ENCODE results near the gene CD248. TPM values are rescaled to one million over a fixed set of nuclear protein-coding genes. Genes with fewer than 3 reads are reported as not detected.
"Not testable (repeated sequence)": the region's sequence is repeated elsewhere in the genome, so short reads cannot be mapped to it uniquely, and the experiment has no call there.

CD248 gene
- total RNA-seq, 1 experiment from 2014 or later: not detected

- H3K27me3 ChIP-seq (ENCODE audit: insufficient read depth, low read depth): peaks cover 8% of the 10 kb centered on the region; the same call in 1 of the 2 replicates
- intact Hi-C loops (cut with micrococcal nuclease; ENCODE audit: unreplicated experiment): no loop called here
- peaks cover 13% of the 10 kb centered on the region; the same call in 1 of the 2 replicates for H3K9me3 ChIP-seq (ENCODE audit: insufficient read depth, low read depth)
- ChIA-PET CTCF (interaction anchor here (0.6 kb wide), 1 partner anchor 105 kb away, joined by 3 read pairs; no protein-coding TSS in a partner anchor), POLR2A (ENCODE audit: unreplicated experiment) (no interaction called here)
- H3K79me2 ChIP-seq (ENCODE audit: low read depth): no peaks in the 10 kb centered on the region
- no peak overlapping the region for H3K4me2 ChIP-seq
- no peaks in the 10 kb centered on the region for H4K20me1 ChIP-seq (ENCODE audit: insufficient read depth)
- TF ChIP-seq, protein P1, sequence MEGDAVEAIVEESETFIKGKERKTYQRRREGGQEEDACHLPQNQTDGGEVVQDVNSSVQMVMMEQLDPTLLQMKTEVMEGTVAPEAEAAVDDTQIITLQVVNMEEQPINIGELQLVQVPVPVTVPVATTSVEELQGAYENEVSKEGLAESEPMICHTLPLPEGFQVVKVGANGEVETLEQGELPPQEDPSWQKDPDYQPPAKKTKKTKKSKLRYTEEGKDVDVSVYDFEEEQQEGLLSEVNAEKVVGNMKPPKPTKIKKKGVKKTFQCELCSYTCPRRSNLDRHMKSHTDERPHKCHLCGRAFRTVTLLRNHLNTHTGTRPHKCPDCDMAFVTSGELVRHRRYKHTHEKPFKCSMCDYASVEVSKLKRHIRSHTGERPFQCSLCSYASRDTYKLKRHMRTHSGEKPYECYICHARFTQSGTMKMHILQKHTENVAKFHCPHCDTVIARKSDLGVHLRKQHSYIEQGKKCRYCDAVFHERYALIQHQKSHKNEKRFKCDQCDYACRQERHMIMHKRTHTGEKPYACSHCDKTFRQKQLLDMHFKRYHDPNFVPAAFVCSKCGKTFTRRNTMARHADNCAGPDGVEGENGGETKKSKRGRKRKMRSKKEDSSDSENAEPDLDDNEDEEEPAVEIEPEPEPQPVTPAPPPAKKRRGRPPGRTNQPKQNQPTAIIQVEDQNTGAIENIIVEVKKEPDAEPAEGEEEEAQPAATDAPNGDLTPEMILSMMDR (conservative IDR thresholded peaks at IDR 0.05): no peak
- no peak for TF ChIP-seq EZH2 (IDR thresholded peaks at IDR 0.05; ENCODE audit: low read depth)
- H3K4me1 ChIP-seq (replicated peaks; ENCODE audit: insufficient read depth): peaks cover 34% of the 10 kb centered on the region
- peaks cover 3% of the 10 kb centered on the region; the same call in 1 of the 2 replicates for H3F3A ChIP-seq (ENCODE audit: insufficient read depth, low read depth)
- no TSS peak for BruUV-seq (replicated peaks)
- H3K36me3 ChIP-seq (ENCODE audit: low read depth): no peaks in the 10 kb centered on the region
- H3K9me2 ChIP-seq (ENCODE audit: insufficient read depth): no peaks in the 10 kb centered on the region
- H3K27ac ChIP-seq: no peak overlapping the region
- no peak for DNase-seq
- no peak overlapping the region for H3K4me3 ChIP-seq
- H2AFZ ChIP-seq: no peak overlapping the region
These were observed 6.0 kb upstream of the CD248 start for GRCh38 chr11:66322732-66323427.

GRCh38 chr11:66321606-66322005 is 4.8 kb upstream of the CD248 start:
- ChIA-PET CTCF (no interaction called here), POLR2A (ENCODE audit: unreplicated experiment) (interaction anchor here (0.6 kb wide), 1 partner anchor 668 kb away, joined by 3 read pairs; no protein-coding TSS in a partner anchor)
- H3F3A ChIP-seq (ENCODE audit: insufficient read depth, low read depth): peaks cover 3% of the 10 kb centered on the region; the same call in 1 of the 2 replicates
- no peaks in the 10 kb centered on the region for H3K36me3 ChIP-seq (ENCODE audit: low read depth)
- intact Hi-C loops (cut with micrococcal nuclease; ENCODE audit: unreplicated experiment): no loop called here
- no peak overlapping the region for H3K4me3 ChIP-seq
- TF ChIP-seq, protein P1 (conservative IDR thresholded peaks at IDR 0.05): no peak
- TF ChIP-seq EZH2 (IDR thresholded peaks at IDR 0.05; ENCODE audit: low read depth): no peak
- no peak overlapping the region for H3K27ac ChIP-seq
- peaks cover 8% of the 10 kb centered on the region; the same call in 1 of the 2 replicates for H3K27me3 ChIP-seq (ENCODE audit: insufficient read depth, low read depth)
- no peak overlapping the region for H3K4me2 ChIP-seq
- H3K9me3 ChIP-seq (ENCODE audit: insufficient read depth, low read depth): peaks cover 13% of the 10 kb centered on the region; the same call in 1 of the 2 replicates
- no peaks in the 10 kb centered on the region for H3K79me2 ChIP-seq (ENCODE audit: low read depth)
- no peak for DNase-seq
- no peak overlapping the region for H2AFZ ChIP-seq
- H3K4me1 ChIP-seq (replicated peaks; ENCODE audit: insufficient read depth): peaks cover 23% of the 10 kb centered on the region
- BruUV-seq (replicated peaks): no TSS peak
- no peaks in the 10 kb centered on the region for H4K20me1 ChIP-seq (ENCODE audit: insufficient read depth)
- no peaks in the 10 kb centered on the region for H3K9me2 ChIP-seq (ENCODE audit: insufficient read depth)

- H3F3A ChIP-seq (ENCODE audit: insufficient read depth, low read depth); CTCF ChIA-PET; BruUV-seq (replicated peaks); DNase-seq; H3K4me2 ChIP-seq; H3K27ac ChIP-seq; H3K27me3 ChIP-seq (ENCODE audit: insufficient read depth, low read depth); H3K4me3 ChIP-seq; H3K9me2 ChIP-seq (ENCODE audit: insufficient read depth); H3K79me2 ChIP-seq (ENCODE audit: low read depth); H2AFZ ChIP-seq; intact Hi-C loops (cut with micrococcal nuclease; ENCODE audit: unreplicated experiment); H4K20me1 ChIP-seq (ENCODE audit: insufficient read depth); POLR2A ChIA-PET (ENCODE audit: unreplicated experiment); H3K36me3 ChIP-seq (ENCODE audit: low read depth): not testable (repeated sequence)
- peaks cover 13% of the 10 kb centered on the region; the same call in 1 of the 2 replicates for H3K9me3 ChIP-seq (ENCODE audit: insufficient read depth, low read depth)
- H3K4me1 ChIP-seq (replicated peaks; ENCODE audit: insufficient read depth): peaks cover 16% of the 10 kb centered on the region; the same call in 1 of the 2 replicates
These were observed 3.9 kb upstream of the CD248 start for GRCh38 chr11:66320748-66321147.

- CTCF ChIA-PET; H3F3A ChIP-seq (ENCODE audit: insufficient read depth, low read depth); H3K4me2 ChIP-seq; H3K9me2 ChIP-seq (ENCODE audit: insufficient read depth); H3K36me3 ChIP-seq (ENCODE audit: low read depth); H4K20me1 ChIP-seq (ENCODE audit: insufficient read depth); POLR2A ChIA-PET (ENCODE audit: unreplicated experiment); intact Hi-C loops (cut with micrococcal nuclease; ENCODE audit: unreplicated experiment); H3K4me3 ChIP-seq; H3K27me3 ChIP-seq (ENCODE audit: insufficient read depth, low read depth); H3K79me2 ChIP-seq (ENCODE audit: low read depth); BruUV-seq (replicated peaks); H2AFZ ChIP-seq; H3K27ac ChIP-seq; DNase-seq: not testable (repeated sequence)
- Histone ChIP-seq H3K4me1 (replicated peaks; ENCODE audit: insufficient read depth) (peaks cover 16% of the 10 kb centered on the region; the same call in 1 of the 2 replicates), H3K9me3 (ENCODE audit: insufficient read depth, low read depth) (peaks cover 13% of the 10 kb centered on the region; the same call in 1 of the 2 replicates)
These were observed 3.4 kb upstream of the CD248 start for GRCh38 chr11:66320289-66320688.
